Chondrocyte (in vitro differentiated cells): ENCODE data around the gene SMIM12. TPM values are rescaled to one million over a fixed set of nuclear protein-coding genes. Genes with fewer than 3 reads are reported as not detected.

ENCODE experiments used
- DNase-seq: peaks from one replicate; pipeline ENCODE4 v3.0.0; 2021; ENCODE audit warnings: mixed read lengths, low spot score
- H3K27ac Mint-ChIP-seq: one replicate; pipeline ENCODE4 v1.8.0; 2021; ENCODE audit warnings: mild to moderate bottlenecking, moderate library complexity, mixed read lengths; ENCODE audit not compliant: unreplicated experiment
- H3K27me3 Mint-ChIP-seq: 2 replicates; pipeline ENCODE4 v1.8.0; 2021; ENCODE audit warnings: low read depth, mixed read lengths
- H3K36me3 Mint-ChIP-seq: 2 replicates; pipeline ENCODE4 v1.8.0; 2021; ENCODE audit warnings: low read depth, mixed read lengths
- H3K4me1 Mint-ChIP-seq: 2 replicates; pipeline ENCODE4 v1.8.0; 2021; ENCODE audit warnings: low read depth, mild to moderate bottlenecking, mixed read lengths
- H3K4me3 Mint-ChIP-seq: one replicate; pipeline ENCODE4 v1.8.0; 2021; ENCODE audit warnings: mild to moderate bottlenecking, moderate library complexity, mixed read lengths; ENCODE audit not compliant: unreplicated experiment
- H3K9me3 Mint-ChIP-seq: 2 replicates; pipeline ENCODE4 v1.8.0; 2021; ENCODE audit warnings: low read depth, mixed read lengths
- total RNA-seq: library from RNA; stranded (reverse); gene quantifications from 3 replicates; pipeline ENCODE4 v1.2.1, GENCODE V29; 2021
- TF ChIP-seq, protein P1 (sequence below): fragments of 200-600 bp; sonication (generic); IDR thresholded peaks from 2 replicates; pipeline ENCODE4 v1.5.0; 2021; ENCODE audit warnings: antibody characterized with exemption, mild to moderate bottlenecking, moderate library complexity

Gene SMIM12
- total RNA-seq, 1 donor from 2014 or later = 40.6 TPM

GRCh38 chr1:34839526-34840305 lies 19.8 kb downstream of the SMIM12 start:
- Mint-ChIP-seq H3K27me3 (no peaks in the 10 kb centered on the region), H3K27ac (no peak overlapping the region), H3K4me1 (peaks cover 40% of the 10 kb centered on the region), H3K9me3 (no peaks in the 10 kb centered on the region), H3K36me3 (peaks cover 2% of the 10 kb centered on the region), H3K4me3 (no peak overlapping the region)
- TF ChIP-seq, protein P1, sequence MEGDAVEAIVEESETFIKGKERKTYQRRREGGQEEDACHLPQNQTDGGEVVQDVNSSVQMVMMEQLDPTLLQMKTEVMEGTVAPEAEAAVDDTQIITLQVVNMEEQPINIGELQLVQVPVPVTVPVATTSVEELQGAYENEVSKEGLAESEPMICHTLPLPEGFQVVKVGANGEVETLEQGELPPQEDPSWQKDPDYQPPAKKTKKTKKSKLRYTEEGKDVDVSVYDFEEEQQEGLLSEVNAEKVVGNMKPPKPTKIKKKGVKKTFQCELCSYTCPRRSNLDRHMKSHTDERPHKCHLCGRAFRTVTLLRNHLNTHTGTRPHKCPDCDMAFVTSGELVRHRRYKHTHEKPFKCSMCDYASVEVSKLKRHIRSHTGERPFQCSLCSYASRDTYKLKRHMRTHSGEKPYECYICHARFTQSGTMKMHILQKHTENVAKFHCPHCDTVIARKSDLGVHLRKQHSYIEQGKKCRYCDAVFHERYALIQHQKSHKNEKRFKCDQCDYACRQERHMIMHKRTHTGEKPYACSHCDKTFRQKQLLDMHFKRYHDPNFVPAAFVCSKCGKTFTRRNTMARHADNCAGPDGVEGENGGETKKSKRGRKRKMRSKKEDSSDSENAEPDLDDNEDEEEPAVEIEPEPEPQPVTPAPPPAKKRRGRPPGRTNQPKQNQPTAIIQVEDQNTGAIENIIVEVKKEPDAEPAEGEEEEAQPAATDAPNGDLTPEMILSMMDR = no peak
- DNase-seq = no peak

DNA sequence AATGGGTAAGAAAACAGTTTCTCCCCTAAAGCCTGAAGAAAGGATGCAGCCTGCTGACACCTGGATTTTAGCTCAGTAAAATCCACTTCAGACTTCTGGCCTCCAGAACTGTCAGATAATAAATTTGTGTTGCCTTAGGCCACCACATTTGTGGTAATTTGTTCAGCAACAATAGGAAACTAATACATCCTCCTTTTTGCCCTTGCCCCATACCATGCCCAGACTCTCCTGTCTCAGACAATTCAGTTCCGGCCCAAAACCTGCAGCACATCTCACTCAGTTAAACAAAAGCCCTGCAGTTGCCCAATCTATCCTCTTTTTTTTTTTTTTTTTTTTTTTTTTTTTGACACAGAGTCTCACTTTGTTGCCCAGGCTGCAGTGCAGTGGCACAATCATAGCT lies 25.8 kb downstream of the SMIM12 start:
- no peaks in the 10 kb centered on the region for H3K27me3 Mint-ChIP-seq
- H3K36me3 Mint-ChIP-seq = no peaks in the 10 kb centered on the region

DNA sequence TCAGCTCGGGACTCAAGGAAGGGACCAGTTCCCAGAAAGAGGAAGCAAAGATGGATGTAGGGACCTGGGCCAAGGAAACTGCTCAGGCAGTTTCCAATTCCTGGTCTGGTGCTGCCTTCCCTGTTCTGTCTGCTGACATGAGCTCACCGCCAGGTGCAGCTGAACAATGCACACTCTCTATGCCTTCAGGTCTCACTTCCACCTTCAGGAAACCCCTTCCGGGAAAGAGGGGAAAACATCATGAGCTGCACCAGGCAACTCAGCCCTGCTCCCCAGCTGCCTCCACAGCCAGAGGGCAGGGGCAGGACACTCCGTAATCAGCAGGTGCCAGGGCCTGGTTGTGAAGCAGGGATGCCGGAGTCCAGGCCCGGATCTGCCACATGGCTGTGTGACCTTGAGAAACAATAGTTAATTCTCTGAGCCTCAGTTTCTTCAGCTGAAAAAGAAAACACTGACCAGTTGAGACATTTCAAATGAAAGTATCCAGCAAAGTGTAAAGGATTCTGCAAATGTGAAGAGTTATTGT lies 27.8 kb downstream of the SMIM12 start:
- no peak overlapping the region for H3K27ac Mint-ChIP-seq
- TF ChIP-seq, protein P1 = no peak
- H3K4me1 Mint-ChIP-seq = peaks cover 31% of the 10 kb centered on the region
- H3K27me3 Mint-ChIP-seq = no peaks in the 10 kb centered on the region
- no peak overlapping the region for H3K4me3 Mint-ChIP-seq
- DNase-seq = no peak
- no peaks in the 10 kb centered on the region for H3K36me3 Mint-ChIP-seq
- no peaks in the 10 kb centered on the region for H3K9me3 Mint-ChIP-seq

More for the DNA sequence above, 25.8 kb downstream of the SMIM12 start:
- Mint-ChIP-seq H3K4me1 (peaks cover 39% of the 10 kb centered on the region), H3K27ac (no peak overlapping the region), H3K9me3 (no peaks in the 10 kb centered on the region), H3K4me3 (no peak overlapping the region)
- no peak for DNase-seq
- TF ChIP-seq, protein P1 = no peak

DNA sequence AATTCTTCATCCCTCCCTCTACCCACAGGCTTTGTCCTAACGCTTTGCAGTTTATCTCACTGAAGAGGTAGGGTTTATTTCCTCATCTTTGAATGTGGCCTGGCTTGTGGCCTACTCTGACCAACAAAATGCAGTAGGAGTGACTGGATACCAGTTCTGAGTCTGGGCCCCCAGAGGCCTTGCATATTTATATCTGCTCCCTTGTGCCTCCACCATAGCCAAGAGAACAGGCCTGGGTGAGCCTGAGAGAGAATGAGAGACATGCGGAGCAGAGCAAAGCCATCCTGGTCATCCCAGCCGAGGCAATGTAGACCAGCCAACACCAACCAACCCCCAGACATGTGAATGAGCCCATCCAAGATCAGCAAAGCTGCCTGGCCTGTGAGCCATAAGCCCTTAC lies 30.3 kb downstream of the SMIM12 start:
- H3K27ac Mint-ChIP-seq = no peak overlapping the region
- no peaks in the 10 kb centered on the region for H3K9me3 Mint-ChIP-seq
- no peak for DNase-seq
- H3K27me3 Mint-ChIP-seq = no peaks in the 10 kb centered on the region
- H3K4me3 Mint-ChIP-seq = no peak overlapping the region
- peaks cover 14% of the 10 kb centered on the region for H3K4me1 Mint-ChIP-seq
- H3K36me3 Mint-ChIP-seq = peaks cover 2% of the 10 kb centered on the region
- TF ChIP-seq, protein P1 = no peak

DNA sequence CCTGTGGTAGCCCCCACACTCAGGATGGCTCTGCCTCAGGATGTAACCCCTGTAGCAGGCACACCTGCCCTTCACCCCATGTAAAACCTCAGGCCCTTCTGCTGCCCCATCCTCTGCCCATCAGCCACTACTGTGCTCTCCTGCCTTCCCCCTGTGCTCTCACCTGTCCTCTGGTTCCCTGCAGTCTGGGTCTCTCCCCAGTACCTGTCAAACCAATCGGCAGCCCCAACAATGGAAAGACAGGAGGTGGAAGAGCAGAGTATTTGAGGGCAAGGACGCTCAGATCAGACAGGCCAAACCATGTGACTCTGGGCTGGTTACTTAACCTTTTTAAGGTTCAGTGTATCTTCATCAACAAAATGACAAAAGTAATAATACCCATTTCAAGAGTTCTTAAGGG lies 30.9 kb downstream of the SMIM12 start:
- no peak for DNase-seq
- TF ChIP-seq, protein P1 = no peak
- Mint-ChIP-seq H3K36me3 (peaks cover 4% of the 10 kb centered on the region), H3K27me3 (no peaks in the 10 kb centered on the region), H3K27ac (no peak overlapping the region), H3K4me3 (no peak overlapping the region), H3K4me1 (peaks cover 12% of the 10 kb centered on the region), H3K9me3 (peaks cover 6% of the 10 kb centered on the region)
